A673 (cell line): Measurements from ENCODE around the gene MAD2L2. TPM values are rescaled to one million over a fixed set of nuclear protein-coding genes. Genes with fewer than 3 reads are reported as not detected.

Source experiments
- BruUV-seq: library from RNA; stranded (reverse); fragments of 400-500 nt; replicated peaks from 2 replicates; lab custom pipeline; 2021; lab: Mats Ljungman, UMichigan
- CTCF ChIA-PET: fragments of 300-600 bp; sonication (Branson Sonifier 250); formaldehyde crosslinking; loops from one replicate; lab custom pipeline; 2022; ENCODE audit warnings: antibody characterized with exemption; lab: Charles Lee
- POLR2A ChIA-PET: fragments of 300-600 bp; sonication (Branson Sonifier 250); formaldehyde crosslinking; loops from one replicate; lab custom pipeline; 2022; ENCODE audit warnings: antibody characterized with exemption; ENCODE audit not compliant: low non-redundant PET; lab: Charles Lee
- DNase-seq: peaks from one replicate; pipeline ENCODE4 v3.0.0-alpha.2; 2015; ENCODE audit warnings: low spot score
- H3K27ac ChIP-seq: fragments of 200-600 bp; sonication (generic); 2 replicates; pipeline ENCODE4 v1.5.1; 2016; ENCODE audit warnings: mixed run types, low read depth, mild to moderate bottlenecking, mixed read lengths, antibody characterized with exemption, low read length; ENCODE audit not compliant: poor library complexity, severe bottlenecking
- H3K27me3 ChIP-seq: fragments of 200-600 bp; sonication (generic); replicated peaks from 2 replicates; pipeline ENCODE4 v1.6.1; 2017; ENCODE audit warnings: mixed run types, low read depth, mild to moderate bottlenecking, mixed read lengths, antibody characterized with exemption, low read length; ENCODE audit not compliant: insufficient read depth, poor library complexity
- H3K36me3 ChIP-seq: fragments of 200-600 bp; sonication (generic); 2 replicates; pipeline ENCODE4 v1.6.1; 2016; ENCODE audit warnings: mixed run types, mild to moderate bottlenecking, mixed read lengths, antibody characterized with exemption, low read length; ENCODE audit not compliant: insufficient read depth, poor library complexity, severe bottlenecking
- H3K4me1 ChIP-seq: fragments of 200-600 bp; sonication (generic); 2 replicates; pipeline ENCODE4 v1.6.1; 2017; ENCODE audit warnings: mixed run types, mild to moderate bottlenecking, mixed read lengths, antibody characterized with exemption, low read length; ENCODE audit not compliant: insufficient read depth, poor library complexity, severe bottlenecking
- H3K4me3 ChIP-seq: fragments of 200-600 bp; sonication (generic); 2 replicates; pipeline ENCODE4 v1.5.1; 2016; ENCODE audit warnings: low read depth, mixed run types, mild to moderate bottlenecking, mixed read lengths, low read length; ENCODE audit not compliant: poor library complexity, severe bottlenecking
- H3K9me3 ChIP-seq: fragments of 200-600 bp; sonication (generic); 2 replicates; pipeline ENCODE4 v1.6.1; 2016; ENCODE audit warnings: mixed run types, low read depth, mild to moderate bottlenecking, mixed read lengths, antibody characterized with exemption, low read length; ENCODE audit not compliant: poor library complexity, severe bottlenecking
- EZH2 ChIP-seq: fragments of 200-600 bp; sonication (generic); IDR thresholded peaks from 2 replicates; pipeline ENCODE4 v1.6.1; 2017; ENCODE audit warnings: borderline replicate concordance, low read depth, mild to moderate bottlenecking, mixed read lengths, antibody characterized with exemption, low read length; ENCODE audit not compliant: poor library complexity, severe bottlenecking
- intact Hi-C: fragments of 100-400 bp; cut with micrococcal nuclease; formaldehyde crosslinking; loops from one replicate; pipeline ENCODE4 v1.10.0; 2022; ENCODE audit not compliant: unreplicated experiment
- total RNA-seq: library from RNA; stranded (reverse); gene quantifications from 2 replicates; pipeline ENCODE4 v1.2.3, GENCODE V29; 2021
- TF ChIP-seq, protein P1 (sequence below): fragments of 300-800, 200-600 bp; sonication (generic); conservative IDR thresholded peaks from 2 replicates; pipeline ENCODE4 v1.5.1; 2017; ENCODE audit warnings: low read depth, mild to moderate bottlenecking, antibody characterized with exemption, low read length, moderate library complexity, mixed read lengths

The MAD2L2 gene
- total RNA-seq, 1 experiment from 2014 or later, result 134 TPM

DNA sequence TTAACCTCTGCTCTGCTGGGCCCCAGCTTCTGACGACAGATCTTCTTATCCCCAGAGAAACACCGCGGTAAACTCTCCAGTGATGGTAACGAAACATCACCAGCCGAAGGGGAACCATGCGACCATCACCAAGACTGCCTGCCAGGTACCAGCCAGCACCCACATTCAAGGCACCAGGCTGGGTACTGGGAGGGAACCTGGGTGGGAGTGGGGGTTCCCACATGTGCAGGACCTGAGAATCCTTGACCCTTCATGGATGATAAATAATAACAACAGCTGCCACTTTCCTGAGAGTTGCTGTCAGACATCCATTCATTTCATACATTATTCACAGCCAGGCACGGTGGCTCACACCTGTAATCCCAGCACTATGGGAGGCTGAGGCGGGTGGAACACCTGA is 31.3 kb upstream of the MAD2L2 start:
- ChIA-PET POLR2A (no interaction called here), CTCF (no interaction called here)
- TF ChIP-seq, protein P1, sequence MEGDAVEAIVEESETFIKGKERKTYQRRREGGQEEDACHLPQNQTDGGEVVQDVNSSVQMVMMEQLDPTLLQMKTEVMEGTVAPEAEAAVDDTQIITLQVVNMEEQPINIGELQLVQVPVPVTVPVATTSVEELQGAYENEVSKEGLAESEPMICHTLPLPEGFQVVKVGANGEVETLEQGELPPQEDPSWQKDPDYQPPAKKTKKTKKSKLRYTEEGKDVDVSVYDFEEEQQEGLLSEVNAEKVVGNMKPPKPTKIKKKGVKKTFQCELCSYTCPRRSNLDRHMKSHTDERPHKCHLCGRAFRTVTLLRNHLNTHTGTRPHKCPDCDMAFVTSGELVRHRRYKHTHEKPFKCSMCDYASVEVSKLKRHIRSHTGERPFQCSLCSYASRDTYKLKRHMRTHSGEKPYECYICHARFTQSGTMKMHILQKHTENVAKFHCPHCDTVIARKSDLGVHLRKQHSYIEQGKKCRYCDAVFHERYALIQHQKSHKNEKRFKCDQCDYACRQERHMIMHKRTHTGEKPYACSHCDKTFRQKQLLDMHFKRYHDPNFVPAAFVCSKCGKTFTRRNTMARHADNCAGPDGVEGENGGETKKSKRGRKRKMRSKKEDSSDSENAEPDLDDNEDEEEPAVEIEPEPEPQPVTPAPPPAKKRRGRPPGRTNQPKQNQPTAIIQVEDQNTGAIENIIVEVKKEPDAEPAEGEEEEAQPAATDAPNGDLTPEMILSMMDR, result no peak
- TF ChIP-seq EZH2, result no peak
- DNase-seq, result no peak
- no peaks in the 10 kb centered on the region for H3K9me3 ChIP-seq
- BruUV-seq, result no TSS peak
- H3K27ac ChIP-seq, result no peak overlapping the region
- no peak overlapping the region for H3K4me3 ChIP-seq
- no peaks in the 10 kb centered on the region for H3K36me3 ChIP-seq
- intact Hi-C loops, result no loop called here
- peaks cover 15% of the 10 kb centered on the region for H3K4me1 ChIP-seq
- H3K27me3 ChIP-seq, result no peaks in the 10 kb centered on the region

DNA sequence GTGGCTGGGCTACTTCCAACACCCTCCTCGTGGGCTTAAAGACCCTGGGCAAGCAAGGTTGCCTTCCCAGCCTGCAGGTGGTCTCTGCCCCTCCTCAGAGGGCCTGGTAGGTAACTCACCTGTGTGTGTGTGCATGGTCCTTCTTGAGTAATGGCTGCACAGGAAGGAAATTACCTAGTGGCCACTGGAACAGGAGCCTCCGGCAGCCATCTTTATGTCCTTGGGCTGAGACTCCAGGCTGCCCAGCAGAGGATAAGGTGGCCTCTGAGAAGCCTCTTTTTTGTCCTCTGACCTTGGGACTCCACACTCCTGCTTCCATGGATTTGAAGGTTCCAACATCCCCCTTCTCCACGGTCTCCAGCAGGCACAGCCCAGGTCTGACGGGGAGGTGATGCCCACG is 30.5 kb upstream of the MAD2L2 start:
- Histone ChIP-seq H3K27me3 (no peaks in the 10 kb centered on the region), H3K9me3 (no peaks in the 10 kb centered on the region), H3K4me1 (peaks cover 18% of the 10 kb centered on the region), H3K36me3 (no peaks in the 10 kb centered on the region), H3K4me3 (no peak overlapping the region), H3K27ac (no peak overlapping the region)
- POLR2A ChIA-PET, result no interaction called here
- intact Hi-C loops, result no loop called here
- no peak for TF ChIP-seq EZH2
- TF ChIP-seq, protein P1, result no peak
- DNase-seq, result no peak
- BruUV-seq, result no TSS peak
- CTCF ChIA-PET, result interaction anchor here (0.6 to 1.4 kb wide), 11 partner anchors 8 to 641 kb away, joined by 3 to 7 read pairs (median 4); no protein-coding TSS in a partner anchor

DNA sequence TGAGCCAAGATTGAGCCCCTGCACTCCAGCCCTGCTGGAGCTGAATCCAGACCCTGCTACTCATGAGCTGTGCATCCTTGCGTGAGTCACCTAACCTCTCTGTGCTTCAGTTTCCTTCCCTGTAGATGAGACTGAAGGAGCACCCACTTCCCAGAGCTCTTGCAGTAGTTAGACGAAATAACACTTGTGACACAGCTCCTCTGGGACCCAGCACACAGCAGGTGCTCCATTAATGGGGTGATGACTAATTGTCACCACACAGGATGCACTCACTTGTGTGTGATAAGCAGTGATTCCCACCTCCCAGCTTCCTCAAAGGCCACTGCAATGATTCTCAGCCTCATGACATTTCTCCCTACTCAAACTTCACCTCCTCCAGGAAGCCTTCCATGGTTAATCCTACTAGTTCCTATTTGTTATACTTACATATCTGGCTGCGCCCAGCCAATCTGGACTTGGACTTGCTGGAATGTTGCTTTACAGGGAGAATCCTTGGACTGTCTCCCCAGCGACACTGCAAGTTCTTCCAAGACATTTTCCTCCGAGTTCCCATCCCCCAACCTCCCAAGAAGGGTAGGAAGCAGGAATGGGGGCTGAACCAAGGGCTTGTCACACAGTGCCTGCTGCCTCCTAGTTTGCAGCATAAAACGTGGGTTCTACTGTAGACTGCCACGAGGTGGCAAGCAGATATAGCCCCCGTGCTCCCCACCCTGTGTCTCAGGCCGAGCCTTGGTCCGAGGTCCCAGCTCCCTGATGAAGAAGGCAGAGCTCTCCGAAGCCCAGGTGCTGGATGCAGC is 27.8 kb upstream of the MAD2L2 start:
- Histone ChIP-seq H3K36me3 (no peaks in the 10 kb centered on the region), H3K27me3 (no peaks in the 10 kb centered on the region), H3K9me3 (no peaks in the 10 kb centered on the region), H3K4me3 (no peak overlapping the region), H3K27ac (no peak overlapping the region), H3K4me1 (peaks cover 36% of the 10 kb centered on the region)
- no TSS peak for BruUV-seq
- intact Hi-C loops, result no loop called here
- POLR2A ChIA-PET, result no interaction called here
- no peak for DNase-seq
- CTCF ChIA-PET, result interaction anchor here (1.0 to 1.8 kb wide), 2 partner anchors 22 to 46 kb away, joined by 4 to 6 read pairs; no protein-coding TSS in a partner anchor
- TF ChIP-seq, protein P1, result no peak
- TF ChIP-seq EZH2, result no peak
